Transverse colon (tissue), 4 donors: ENCODE data around the gene ATG5. TPM values are rescaled to one million over a fixed set of nuclear protein-coding genes. Genes with fewer than 3 reads are reported as not detected.

Experiments
- DNase-seq: peaks from one replicate; pipeline ENCODE4 v3.0.0-alpha.2; 2019
- H3K27ac ChIP-seq, 4 donors: fragments of 200-600 bp; sonication (generic); 2 replicates each; pipeline ENCODE4 v1.5.1; 2016 to 2018; ENCODE audit warnings: inconsistent platforms in 4 of 4
- H3K27me3 ChIP-seq: fragments of 200-600 bp; sonication (generic); 2 replicates; pipeline ENCODE4 v1.5.1; 2017; ENCODE audit warnings: inconsistent platforms
- H3K36me3 ChIP-seq, 4 donors: fragments of 200-600 bp; sonication (generic); 2 replicates each; pipeline ENCODE4 v1.5.1; 2017 to 2019; ENCODE audit warnings: inconsistent platforms in 4 of 4
- H3K4me1 ChIP-seq, 4 donors: fragments of 200-600 bp; sonication (generic); 2 replicates each; pipeline ENCODE4 v1.5.1; 2017 to 2020; ENCODE audit warnings: inconsistent platforms in 4 of 4
- H3K4me3 ChIP-seq, 4 donors: fragments of 200-600 bp; sonication (generic); 1 replicate in 1 of 4; 2 replicates in 3 of 4; pipeline versions ENCODE4 v1.5.1 to v1.6.1; 2017 to 2019; ENCODE audit warnings: inconsistent platforms in 4 of 4
- H3K9me3 ChIP-seq, 2 donors: fragments of 200-600 bp; sonication (generic); 2 replicates each; pipeline ENCODE4 v1.5.1; 2017 to 2019; ENCODE audit warnings: inconsistent platforms in 2 of 2
- CTCF ChIP-seq, 5 experiments: fragments of 200-600 bp in 3 of 5; fragments of 450-650 bp in 2 of 5; sonication (generic) in 3 of 5; IDR thresholded peaks; 1 replicate in 2 of 5; 2 replicates in 3 of 5; pipeline ENCODE4 v1.5.1; 2016 to 2017; ENCODE audit warnings: antibody characterized with exemption in 5 of 5, inconsistent platforms in 3 of 5, mild to moderate bottlenecking in 2 of 5, moderate library complexity in 1 of 5
- EP300 ChIP-seq: sonication (generic); formaldehyde crosslinking; IDR thresholded peaks from one replicate; pipeline ENCODE4 v1.6.1; 2017; ENCODE audit warnings: antibody characterized with exemption, low read depth
- POLR2A ChIP-seq: fragments of 450-650 bp; IDR thresholded peaks from one replicate; pipeline ENCODE4 v1.6.1; 2016; ENCODE audit warnings: antibody characterized with exemption, mild to moderate bottlenecking, moderate library complexity
- POLR2AphosphoS5 ChIP-seq, 3 donors: sonication (generic); formaldehyde crosslinking; IDR thresholded peaks; one replicate each; pipeline ENCODE4 v1.6.1; 2016; ENCODE audit warnings: antibody characterized with exemption in 3 of 3
- WGBS, 2 donors: methylation state at CpG; one replicate each; pipeline ENCODE4 v1.1.5; 2018; ENCODE audit warnings: low coverage in 1 of 2; 5-methylcytosine and 5-hydroxymethylcytosine counted together
- in situ Hi-C, 4 donors: fragments of 200-750 bp; cut with MboI; loops; one replicate each; pipeline versions ENCODE4 v1.15.0 to v1.15.1; 2017; ENCODE audit warnings: low sequenced_read_pairs in 3 of 4, low pct_ligation_motif_present in 1 of 4, low pct_unique_long_range_greater_than_20kb in 1 of 4
- intact Hi-C: fragments of 100-400 bp; cut with DNase I; formaldehyde crosslinking; loops from one replicate; pipeline ENCODE4 v1.15.1; 2023; ENCODE audit warnings: low total_unique reads
- total RNA-seq, 4 donors: library from RNA; depleted of rRNA; stranded (reverse); fragments of >200 nt; gene quantifications; one replicate each; pipeline ENCODE4 v1.1.0, GENCODE V29; 2016

The ATG5 gene
- total RNA-seq, 4 donors from 2014 or later: 21.7 to 56.4 (median 44.9) TPM

- no peak for DNase-seq
- H3K36me3 ChIP-seq: no peaks in the 10 kb centered on the region
- 70 to 82% methylated on average over 4 of the region's 4 CpGs for WGBS, 2 donors
- H3K27me3 ChIP-seq: no peaks in the 10 kb centered on the region
- H3K27ac ChIP-seq: no peak overlapping the region
- intact Hi-C loops (no loop called here), in situ Hi-C loops (loop anchor here in 3 of 4 donors (25.0 kb wide), 2 partner anchors 477 to 727 kb away; no protein-coding TSS in a partner anchor)
- no peaks in the 10 kb centered on the region for H3K4me1 ChIP-seq
- no peaks in the 10 kb centered on the region for H3K9me3 ChIP-seq
- TF ChIP-seq POLR2AphosphoS5 (IDR thresholded peaks at IDR 0.05): no peak
- no peak for TF ChIP-seq POLR2A
- TF ChIP-seq CTCF (IDR thresholded peaks at IDR 0.05): no peak
- TF ChIP-seq EP300: no peak
- no peak overlapping the region for H3K4me3 ChIP-seq
These were observed 111.0 kb downstream of the ATG5 start for GRCh38 chr6:106214531-106214930.

- H3K9me3 ChIP-seq: no peaks in the 10 kb centered on the region
- no peak overlapping the region for H3K4me3 ChIP-seq
- no peak for TF ChIP-seq POLR2A
- no peak for TF ChIP-seq EP300
- TF ChIP-seq CTCF (IDR thresholded peaks at IDR 0.05): no peak
- no peak for TF ChIP-seq POLR2AphosphoS5 (IDR thresholded peaks at IDR 0.05)
- intact Hi-C loops (no loop called here), in situ Hi-C loops (loop anchor here in 3 of 4 donors (25.0 kb wide), 2 partner anchors 476 to 726 kb away; no protein-coding TSS in a partner anchor)
- H3K4me1 ChIP-seq: no peaks in the 10 kb centered on the region
- H3K27ac ChIP-seq: no peak overlapping the region
- WGBS, 2 donors: 90 to 94% methylated on average over 2 of the region's 2 CpGs
- DNase-seq: no peak
- no peaks in the 10 kb centered on the region for H3K27me3 ChIP-seq
- no peaks in the 10 kb centered on the region for H3K36me3 ChIP-seq
These were observed 111.8 kb downstream of the ATG5 start for GRCh38 chr6:106213660-106214289.

- in situ Hi-C loops (loop anchor here in 3 of 4 donors (25.0 kb wide), 2 partner anchors 475 to 725 kb away; no protein-coding TSS in a partner anchor), intact Hi-C loops (no loop called here)
- TF ChIP-seq EP300 (no peak), POLR2AphosphoS5 (IDR thresholded peaks at IDR 0.05) (no peak), CTCF (IDR thresholded peaks at IDR 0.05) (no peak), POLR2A (no peak)
- Histone ChIP-seq H3K4me3 (no peak overlapping the region), H3K9me3 (no peaks in the 10 kb centered on the region), H3K36me3 (no peaks in the 10 kb centered on the region), H3K27me3 (no peaks in the 10 kb centered on the region), H3K27ac (no peak overlapping the region), H3K4me1 (no peaks in the 10 kb centered on the region)
- DNase-seq: no peak
- 95 to 98% methylated on average over 5 of the region's 5 CpGs for WGBS, 2 donors
These were observed 113.0 kb downstream of the ATG5 start for GRCh38 chr6:106212576-106212975.

- H3K4me1 ChIP-seq: no peaks in the 10 kb centered on the region
- no peak overlapping the region for H3K4me3 ChIP-seq
- no peak for TF ChIP-seq POLR2A
- no peak for TF ChIP-seq EP300
- no peak for TF ChIP-seq CTCF (IDR thresholded peaks at IDR 0.05)
- no peak for TF ChIP-seq POLR2AphosphoS5 (IDR thresholded peaks at IDR 0.05)
- in situ Hi-C loops: loop anchor here in 3 of 4 donors (25.0 kb wide), 2 partner anchors 470 to 720 kb away; no protein-coding TSS in a partner anchor
- intact Hi-C loops: no loop called here
- H3K27me3 ChIP-seq: no peaks in the 10 kb centered on the region
- H3K36me3 ChIP-seq: no peaks in the 10 kb centered on the region
- no peak overlapping the region for H3K27ac ChIP-seq
- 70 to 81% methylated on average over 1 of the region's 1 CpG for WGBS, 2 donors
- H3K9me3 ChIP-seq: no peaks in the 10 kb centered on the region
- DNase-seq: no peak
These were observed 118.7 kb downstream of the ATG5 start for GRCh38 chr6:106206905-106207304.
